CD4-positive, alpha-beta T cell treated with Interleukin-12 subunit alpha and Interleukin-12 subunit beta, for 1 hour (primary cell): ENCODE results near the gene DISC1.

Source experiments
- DNase-seq: peaks from one replicate; pipeline ENCODE4 v3.0.0-alpha.2; 2020

The DISC1 gene

DNA sequence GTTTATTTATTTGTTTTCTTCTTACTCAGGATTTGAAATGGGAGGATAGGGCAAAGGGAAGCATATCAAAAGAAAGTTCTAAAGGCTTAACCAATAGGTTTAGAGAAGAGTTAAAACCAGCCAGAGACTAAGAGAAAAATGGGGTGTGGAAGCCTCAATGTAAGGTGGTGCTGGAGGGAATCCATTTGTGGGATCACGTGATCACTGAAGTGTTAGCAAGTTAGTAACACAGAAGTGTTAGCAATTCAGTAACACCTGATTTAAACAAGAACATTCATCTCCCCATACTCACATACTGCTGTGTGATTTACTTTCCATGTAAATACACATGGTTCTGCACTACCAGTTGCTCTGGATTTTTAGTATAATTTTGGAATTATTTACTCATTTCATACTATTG lies 451.2 kb downstream of the DISC1 start:
- no peak for DNase-seq

DNA sequence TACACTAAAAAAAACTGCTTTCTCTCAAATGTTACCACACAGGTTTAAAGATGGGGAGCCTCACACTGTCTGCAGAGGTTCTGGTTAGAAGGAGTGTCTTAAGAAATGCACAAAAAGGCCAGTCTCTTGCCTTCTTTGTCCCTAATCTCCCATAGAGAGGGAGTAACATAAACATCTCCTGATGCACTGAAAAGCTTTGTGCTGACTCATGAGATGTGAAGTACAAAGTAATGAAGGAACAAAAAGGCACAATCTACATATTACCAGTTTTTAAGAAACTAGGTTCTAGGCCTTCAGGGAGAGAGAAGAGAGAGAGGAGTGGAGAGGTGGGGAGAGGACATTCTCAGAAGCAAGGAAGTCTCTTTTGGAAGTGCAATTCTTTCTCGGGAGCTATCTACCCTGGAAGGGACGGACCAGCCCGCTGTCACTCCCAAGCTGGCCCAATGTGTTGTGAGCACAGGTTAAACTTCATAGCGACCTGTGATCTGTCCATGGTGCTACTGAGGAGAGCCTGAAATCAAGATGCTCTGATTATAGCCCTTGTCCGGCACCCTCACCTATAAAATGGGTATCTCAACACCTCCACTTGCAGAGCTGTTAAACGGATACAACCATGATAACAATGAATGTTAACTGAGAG lies 458.1 kb downstream of the DISC1 start:
- DNase-seq: no peak

DNA sequence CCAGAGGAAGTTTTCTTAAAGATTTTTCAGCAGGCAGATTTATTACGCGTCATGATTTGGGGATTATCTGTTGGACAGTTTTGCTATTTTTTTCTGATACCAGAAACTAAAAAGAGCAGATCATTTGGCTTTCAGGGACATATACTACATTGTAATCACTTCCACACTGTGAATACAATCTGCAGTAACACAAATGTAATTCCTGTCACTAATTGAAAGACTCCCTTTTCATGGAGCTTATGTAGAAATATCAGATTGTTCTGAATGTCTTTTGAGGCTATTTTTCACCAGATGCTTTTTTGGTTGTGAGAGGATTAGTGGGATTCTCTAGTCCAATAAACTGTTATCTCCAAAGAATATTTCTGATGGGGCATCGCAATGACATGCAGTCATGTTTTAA lies 464.2 kb downstream of the DISC1 start:
- DNase-seq: no peak
